ENCODE measurements around the gene NPAS3. TPM values are rescaled to one million over a fixed set of nuclear protein-coding genes. Genes with fewer than 3 reads are reported as not detected.

Gene NPAS3
- polyA plus RNA-seq, 2 of the 4 experiments (the other 2 are of a cell fraction), result not detected

DNA sequence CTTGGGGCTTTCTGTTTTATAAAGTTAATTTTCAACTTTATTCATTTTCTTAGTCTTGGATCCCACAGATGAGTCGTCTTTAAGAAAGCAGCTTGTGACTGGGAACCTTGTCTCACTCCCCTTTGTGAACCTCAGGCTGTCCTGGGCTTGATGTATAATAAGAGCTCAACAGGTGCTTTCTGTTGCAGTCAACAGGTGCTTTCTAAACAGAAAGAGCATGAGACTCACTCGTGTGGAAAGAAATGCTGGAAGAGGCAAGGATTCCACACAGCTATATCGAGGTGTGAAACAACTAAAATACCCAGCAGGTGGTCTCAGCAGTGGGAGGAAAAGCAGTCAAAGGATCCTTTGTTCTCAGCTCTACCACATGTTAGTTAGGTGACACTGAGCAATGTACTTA lies 613.3 kb downstream of the NPAS3 start:
- FAIRE-seq (no peak), ATAC-seq (no peak), DNase-seq (ENCODE audit: low read depth in 1 of 2, low spot score in 1 of 2) (no peak)
- no peaks in the 10 kb centered on the region for H3K4me1 ChIP-seq
- H3K4me2 ChIP-seq, result no peak overlapping the region
- H3K4me3 ChIP-seq, result no peak overlapping the region
- CTCF ChIA-PET, result no interaction called here
- no peak for TF ChIP-seq ZC3H11A (IDR thresholded peaks at IDR 0.05)
- no peak for TF ChIP-seq HDAC2 (IDR thresholded peaks at IDR 0.05)
- TF ChIP-seq JUNB (IDR thresholded peaks at IDR 0.05), result no peak
- TF ChIP-seq ZFP36 (IDR thresholded peaks at IDR 0.05; ENCODE audit: borderline replicate concordance, partially characterized antibody), result no peak
- TF ChIP-seq, protein P1, sequence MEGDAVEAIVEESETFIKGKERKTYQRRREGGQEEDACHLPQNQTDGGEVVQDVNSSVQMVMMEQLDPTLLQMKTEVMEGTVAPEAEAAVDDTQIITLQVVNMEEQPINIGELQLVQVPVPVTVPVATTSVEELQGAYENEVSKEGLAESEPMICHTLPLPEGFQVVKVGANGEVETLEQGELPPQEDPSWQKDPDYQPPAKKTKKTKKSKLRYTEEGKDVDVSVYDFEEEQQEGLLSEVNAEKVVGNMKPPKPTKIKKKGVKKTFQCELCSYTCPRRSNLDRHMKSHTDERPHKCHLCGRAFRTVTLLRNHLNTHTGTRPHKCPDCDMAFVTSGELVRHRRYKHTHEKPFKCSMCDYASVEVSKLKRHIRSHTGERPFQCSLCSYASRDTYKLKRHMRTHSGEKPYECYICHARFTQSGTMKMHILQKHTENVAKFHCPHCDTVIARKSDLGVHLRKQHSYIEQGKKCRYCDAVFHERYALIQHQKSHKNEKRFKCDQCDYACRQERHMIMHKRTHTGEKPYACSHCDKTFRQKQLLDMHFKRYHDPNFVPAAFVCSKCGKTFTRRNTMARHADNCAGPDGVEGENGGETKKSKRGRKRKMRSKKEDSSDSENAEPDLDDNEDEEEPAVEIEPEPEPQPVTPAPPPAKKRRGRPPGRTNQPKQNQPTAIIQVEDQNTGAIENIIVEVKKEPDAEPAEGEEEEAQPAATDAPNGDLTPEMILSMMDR (IDR thresholded peaks at IDR 0.05), result no peak
- no peak for TF ChIP-seq HOXA7 (CRISPR knock-in tag; IDR thresholded peaks at IDR 0.05)
- no peak for TF ChIP-seq PHF8 (IDR thresholded peaks at IDR 0.05; ENCODE audit: borderline replicate concordance, low read depth)
- no peak for TF ChIP-seq NPAS2 (CRISPR knock-in tag; IDR thresholded peaks at IDR 0.05; ENCODE audit: borderline replicate concordance)
- TF ChIP-seq CBX8 (IDR thresholded peaks at IDR 0.05), result no peak
- TF ChIP-seq EHMT2 (IDR thresholded peaks at IDR 0.05; ENCODE audit: low read depth), result no peak
- TF ChIP-seq EHF (CRISPR knock-in tag; IDR thresholded peaks at IDR 0.05), result no peak
- TF ChIP-seq FOSB (CRISPR knock-in tag; IDR thresholded peaks at IDR 0.05), result no peak
- 0% methylated on average over 3 of the region's 3 CpGs for WGBS (ENCODE audit: missing lambda C conversion rate)
- H3K9me3 ChIP-seq, result no peaks in the 10 kb centered on the region
- POLR2A ChIA-PET, result no interaction called here
- H3K27ac ChIP-seq, result no peak overlapping the region

- H3K4me1 ChIP-seq, result no peaks in the 10 kb centered on the region
- H3K4me3 ChIP-seq, result no peak overlapping the region
- POLR2A ChIA-PET, result no interaction called here
- WGBS (ENCODE audit: missing lambda C conversion rate), result 2% methylated on average over 6 of the region's 6 CpGs
- no peak for DNase-seq (ENCODE audit: low read depth in 1 of 2, low spot score in 1 of 2)
- FAIRE-seq, result no peak
- CTCF ChIA-PET, result no interaction called here
- TF ChIP-seq NR3C1 (IDR thresholded peaks at IDR 0.05), result no peak
- no peak overlapping the region for H3K27ac ChIP-seq
- no peak for ATAC-seq
- H3K4me2 ChIP-seq, result no peak overlapping the region
- no peaks in the 10 kb centered on the region for H3K9me3 ChIP-seq
Observed at GRCh38 chr14:33553706-33554278, 615.1 kb downstream of the NPAS3 start.

- ChIA-PET CTCF (no interaction called here), POLR2A (no interaction called here)
- WGBS (ENCODE audit: missing lambda C conversion rate), result 61% methylated on average over 2 of the region's 2 CpGs
- no peak for TF ChIP-seq CBX8 (IDR thresholded peaks at IDR 0.05)
- TF ChIP-seq NFE2L2 (conservative IDR thresholded peaks at IDR 0.05; ENCODE audit: low read length), result no peak
- no peak for TF ChIP-seq SMC3 (IDR thresholded peaks at IDR 0.05)
- TF ChIP-seq RCOR1 (IDR thresholded peaks at IDR 0.05; ENCODE audit: low read depth, low read length), result no peak
- TF ChIP-seq, protein P2, sequence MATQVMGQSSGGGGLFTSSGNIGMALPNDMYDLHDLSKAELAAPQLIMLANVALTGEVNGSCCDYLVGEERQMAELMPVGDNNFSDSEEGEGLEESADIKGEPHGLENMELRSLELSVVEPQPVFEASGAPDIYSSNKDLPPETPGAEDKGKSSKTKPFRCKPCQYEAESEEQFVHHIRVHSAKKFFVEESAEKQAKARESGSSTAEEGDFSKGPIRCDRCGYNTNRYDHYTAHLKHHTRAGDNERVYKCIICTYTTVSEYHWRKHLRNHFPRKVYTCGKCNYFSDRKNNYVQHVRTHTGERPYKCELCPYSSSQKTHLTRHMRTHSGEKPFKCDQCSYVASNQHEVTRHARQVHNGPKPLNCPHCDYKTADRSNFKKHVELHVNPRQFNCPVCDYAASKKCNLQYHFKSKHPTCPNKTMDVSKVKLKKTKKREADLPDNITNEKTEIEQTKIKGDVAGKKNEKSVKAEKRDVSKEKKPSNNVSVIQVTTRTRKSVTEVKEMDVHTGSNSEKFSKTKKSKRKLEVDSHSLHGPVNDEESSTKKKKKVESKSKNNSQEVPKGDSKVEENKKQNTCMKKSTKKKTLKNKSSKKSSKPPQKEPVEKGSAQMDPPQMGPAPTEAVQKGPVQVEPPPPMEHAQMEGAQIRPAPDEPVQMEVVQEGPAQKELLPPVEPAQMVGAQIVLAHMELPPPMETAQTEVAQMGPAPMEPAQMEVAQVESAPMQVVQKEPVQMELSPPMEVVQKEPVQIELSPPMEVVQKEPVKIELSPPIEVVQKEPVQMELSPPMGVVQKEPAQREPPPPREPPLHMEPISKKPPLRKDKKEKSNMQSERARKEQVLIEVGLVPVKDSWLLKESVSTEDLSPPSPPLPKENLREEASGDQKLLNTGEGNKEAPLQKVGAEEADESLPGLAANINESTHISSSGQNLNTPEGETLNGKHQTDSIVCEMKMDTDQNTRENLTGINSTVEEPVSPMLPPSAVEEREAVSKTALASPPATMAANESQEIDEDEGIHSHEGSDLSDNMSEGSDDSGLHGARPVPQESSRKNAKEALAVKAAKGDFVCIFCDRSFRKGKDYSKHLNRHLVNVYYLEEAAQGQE (IDR thresholded peaks at IDR 0.05), result no peak
- TF ChIP-seq SREBF2 (IDR thresholded peaks at IDR 0.05), result no peak
- no peak for TF ChIP-seq FOXS1 (CRISPR knock-in tag; IDR thresholded peaks at IDR 0.05)
- H3K4me2 ChIP-seq, result no peak overlapping the region
- ATAC-seq (no peak), FAIRE-seq (no peak), DNase-seq (ENCODE audit: low read depth in 1 of 2, low spot score in 1 of 2) (no peak)
- no peaks in the 10 kb centered on the region for H3K4me1 ChIP-seq
- H3K27ac ChIP-seq, result no peak overlapping the region
- H3K9me3 ChIP-seq, result no peaks in the 10 kb centered on the region
- no peak overlapping the region for H3K4me3 ChIP-seq
Observed at GRCh38 chr14:33554988-33555387, 616.3 kb downstream of the NPAS3 start.

Data from A549 (cell line).